ELR (cell line): ENCODE results near the gene RB1.

Source experiments
- DNase-seq: peaks from one replicate; pipeline ENCODE4 v3.0.0-alpha.2; 2015; ENCODE audit warnings: low read depth

The RB1 gene

DNA sequence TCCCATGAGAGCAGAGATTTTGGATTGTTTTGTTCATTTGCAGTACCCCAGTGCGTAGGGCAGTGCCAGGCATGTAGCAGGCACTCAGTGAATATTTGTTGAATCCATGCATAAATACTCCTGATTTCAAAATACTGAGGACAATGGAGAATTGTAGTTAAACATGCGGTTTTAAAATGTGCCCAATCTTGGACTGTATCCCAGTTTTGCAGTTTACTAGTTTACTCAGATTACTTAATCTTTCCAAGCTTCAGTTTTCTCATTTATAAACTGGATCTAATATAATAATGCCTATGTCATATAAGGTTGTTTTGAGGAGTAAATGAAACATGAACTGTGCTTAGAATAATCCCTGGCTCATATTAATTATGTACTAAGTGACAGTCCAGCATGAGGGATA lies 190.3 kb downstream of the RB1 start:
- DNase-seq: peak; percentile 6

DNA sequence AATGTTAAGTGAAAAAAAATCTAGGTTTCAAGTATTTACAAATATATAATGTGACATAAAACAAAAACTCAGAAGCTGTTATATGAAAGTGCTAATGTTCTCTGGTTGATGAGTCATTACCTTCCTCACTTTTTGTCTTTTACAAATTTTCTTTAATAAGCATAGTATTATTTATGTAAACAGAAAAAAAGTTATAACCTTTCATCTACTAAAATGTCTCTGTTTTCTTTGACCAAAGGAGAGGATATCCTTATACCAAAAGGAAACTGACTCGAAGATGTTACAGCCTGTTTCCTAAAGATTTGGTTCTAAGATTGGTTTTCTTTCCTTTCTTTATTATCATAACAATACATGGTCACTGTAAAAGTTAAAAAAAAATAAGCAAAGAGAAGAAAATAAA lies 191.3 kb downstream of the RB1 start:
- DNase-seq: no peak

DNA sequence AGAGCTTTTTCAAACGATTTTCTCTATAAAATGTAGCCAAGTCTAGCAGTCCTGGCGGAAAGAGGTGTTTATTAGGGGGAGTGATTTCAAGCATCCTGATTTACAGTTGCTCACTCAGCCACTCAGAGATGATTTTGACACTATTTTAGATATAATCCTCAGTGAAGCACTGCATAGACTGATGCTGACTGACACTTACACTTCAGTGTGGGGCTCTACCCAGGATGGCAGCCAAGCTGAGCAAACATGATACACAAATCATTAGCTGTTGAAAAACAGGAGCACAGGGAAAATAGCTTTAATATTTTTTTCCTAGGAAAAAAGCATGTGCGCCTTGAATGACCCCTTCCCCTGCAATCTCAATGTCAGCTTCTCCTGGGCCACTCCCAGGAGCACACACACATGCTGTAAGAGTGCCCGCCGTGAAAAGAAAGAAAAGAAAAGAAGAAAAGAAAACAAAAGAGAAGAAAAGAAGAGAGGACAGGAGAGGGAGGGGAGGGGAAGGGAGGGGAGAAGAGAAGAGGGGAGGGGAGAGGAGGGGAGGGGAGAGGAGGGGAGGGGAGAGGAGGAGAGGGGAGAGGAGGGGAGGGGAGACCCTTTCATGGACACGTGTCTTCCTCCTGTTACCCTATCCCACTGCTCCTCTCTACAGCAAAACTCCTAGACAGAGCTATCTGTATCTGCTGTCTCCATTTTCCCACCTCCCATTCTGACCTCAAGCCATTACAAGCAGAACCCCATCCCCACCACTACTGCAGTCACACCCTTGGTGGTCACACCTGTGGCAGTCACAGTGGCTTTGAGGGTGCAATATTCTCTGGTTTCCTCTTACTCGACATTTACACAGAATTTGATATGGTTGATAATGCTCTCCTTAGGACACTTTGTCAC lies 193.0 kb downstream of the RB1 start:
- DNase-seq: no peak

DNA sequence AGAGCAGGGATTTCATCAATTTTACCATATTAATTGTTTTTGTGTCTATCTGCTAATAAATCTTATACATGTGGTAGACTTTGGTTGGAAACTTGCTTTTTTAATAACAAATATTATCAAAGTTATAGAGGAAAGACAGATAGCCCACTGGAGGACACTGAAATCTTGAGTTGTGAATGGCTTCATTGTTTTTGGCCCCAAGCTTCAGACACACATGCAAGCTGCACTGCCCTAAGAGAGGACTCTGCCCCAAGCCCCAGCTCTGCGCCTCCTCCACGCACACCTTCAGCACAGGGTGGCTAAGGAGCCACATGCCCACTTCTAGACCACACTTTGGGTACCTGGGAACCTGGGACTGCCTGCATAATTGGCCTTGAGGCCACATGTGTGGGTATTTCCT lies 194.1 kb downstream of the RB1 start:
- DNase-seq: no peak

DNA sequence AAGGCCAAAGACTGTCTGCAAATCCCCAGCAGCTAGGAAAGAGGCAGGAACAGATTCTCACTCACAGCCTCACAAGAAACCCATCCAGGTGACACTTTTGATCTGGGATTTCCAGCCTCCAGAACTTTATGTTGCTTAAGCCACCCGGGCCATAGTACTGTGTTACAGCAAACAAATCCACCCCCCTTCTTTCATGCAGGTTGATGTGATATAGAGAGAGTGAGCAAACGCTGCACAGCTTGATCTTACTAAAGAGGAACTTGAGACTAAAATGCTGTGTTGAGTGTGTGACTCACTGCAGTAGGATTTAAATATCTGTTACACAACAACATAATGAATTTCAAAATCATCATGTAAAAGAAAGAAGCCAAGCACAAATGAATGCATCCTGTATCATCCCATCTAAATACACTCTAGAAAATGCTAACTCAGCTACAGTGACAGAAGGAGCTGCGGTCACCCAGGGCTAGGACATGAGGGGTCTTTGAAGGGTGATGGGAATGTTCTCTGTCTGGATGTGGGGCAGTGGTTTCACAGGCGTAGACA lies 197.2 kb downstream of the RB1 start:
- DNase-seq: peak; percentile 85

DNA sequence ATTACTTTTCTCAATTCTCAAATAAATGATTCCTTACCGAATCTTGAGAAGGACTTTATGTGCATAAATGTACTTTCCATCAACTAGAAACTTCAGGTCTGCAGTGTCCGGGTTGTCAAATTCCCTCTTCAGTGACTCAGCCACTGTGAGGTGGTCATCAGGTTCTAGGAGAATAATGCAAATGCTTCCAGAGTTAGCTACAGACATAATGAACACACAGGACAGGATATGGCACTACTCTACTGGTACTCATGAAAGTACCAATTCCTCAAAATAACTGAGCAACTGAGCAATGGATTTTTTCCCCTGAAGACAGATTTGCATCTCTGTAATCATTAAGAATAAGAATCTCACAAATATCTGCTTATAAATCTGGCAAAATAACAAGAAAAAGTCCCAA lies 198.2 kb downstream of the RB1 start:
- peak; percentile 46 for DNase-seq

DNA sequence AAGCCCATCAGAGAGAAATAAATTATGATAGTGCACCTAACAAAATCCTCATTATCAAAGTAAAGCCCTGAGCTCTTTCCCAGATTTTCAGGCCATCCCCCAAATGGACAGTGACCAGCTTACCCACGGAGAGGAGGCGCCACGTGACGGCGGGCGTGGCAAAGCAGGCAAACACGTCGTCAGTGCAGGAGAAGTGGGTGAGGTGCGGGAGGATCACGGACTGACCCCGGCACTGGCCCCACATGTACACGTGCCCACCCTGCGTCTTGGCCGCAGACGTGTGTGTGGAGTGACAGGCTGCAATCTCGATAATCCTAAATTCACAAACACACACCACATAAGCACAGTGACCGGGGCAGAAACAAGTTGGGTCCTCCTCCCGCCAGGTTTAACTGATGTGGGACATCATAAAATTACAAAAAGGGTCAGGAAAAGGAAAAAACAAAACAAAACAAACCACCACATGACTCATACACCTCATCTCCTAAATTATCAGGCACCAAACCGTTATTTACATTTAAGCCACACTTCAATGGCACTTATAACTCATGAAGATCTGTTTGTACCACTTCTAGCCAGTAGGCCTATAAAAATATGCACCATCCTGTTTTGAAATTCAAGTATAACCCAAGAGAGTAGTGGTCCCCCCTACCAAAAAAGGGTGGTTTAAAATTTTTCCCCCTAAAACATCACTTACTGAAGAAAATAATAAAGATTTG lies 199.2 kb downstream of the RB1 start:
- no peak for DNase-seq

DNA sequence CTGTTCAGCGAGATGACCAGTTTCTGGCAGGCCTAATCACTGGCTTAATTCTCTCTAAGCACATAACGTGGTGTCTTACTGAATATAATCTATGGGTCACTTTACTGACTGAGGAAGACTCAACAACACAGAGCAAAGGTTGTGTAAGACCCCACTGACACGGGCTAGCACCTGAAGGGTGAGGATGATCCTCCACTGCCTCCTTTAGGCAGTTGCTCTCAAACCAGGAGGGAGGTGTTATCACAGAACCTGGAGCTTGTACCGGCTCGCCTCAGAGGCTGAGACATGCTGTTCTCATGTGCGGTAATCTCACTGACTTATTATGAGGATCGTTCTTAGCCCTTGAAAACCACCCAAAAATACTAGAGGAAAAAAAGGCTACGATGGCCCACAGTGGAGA lies 201.1 kb downstream of the RB1 start:
- DNase-seq: no peak

DNA sequence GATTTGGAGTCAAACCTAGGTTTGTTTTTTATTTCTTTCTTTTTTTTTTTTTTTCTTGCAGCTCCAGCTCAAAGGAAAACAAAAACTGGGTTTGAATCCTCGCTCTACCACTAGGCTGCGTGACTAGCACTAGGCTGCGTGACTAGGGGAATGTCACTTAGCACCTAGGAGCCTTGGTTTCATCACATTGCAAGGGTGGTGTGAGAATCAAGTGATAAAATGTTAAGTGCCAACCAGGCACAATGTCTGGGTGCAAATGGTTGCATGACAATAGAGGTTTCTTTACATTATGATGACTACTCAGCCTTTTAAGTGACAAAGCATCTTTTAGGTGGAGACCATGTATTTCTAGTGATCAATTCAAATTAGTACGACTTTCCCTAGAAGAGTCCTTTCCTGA lies 201.5 kb downstream of the RB1 start:
- DNase-seq: no peak

DNA sequence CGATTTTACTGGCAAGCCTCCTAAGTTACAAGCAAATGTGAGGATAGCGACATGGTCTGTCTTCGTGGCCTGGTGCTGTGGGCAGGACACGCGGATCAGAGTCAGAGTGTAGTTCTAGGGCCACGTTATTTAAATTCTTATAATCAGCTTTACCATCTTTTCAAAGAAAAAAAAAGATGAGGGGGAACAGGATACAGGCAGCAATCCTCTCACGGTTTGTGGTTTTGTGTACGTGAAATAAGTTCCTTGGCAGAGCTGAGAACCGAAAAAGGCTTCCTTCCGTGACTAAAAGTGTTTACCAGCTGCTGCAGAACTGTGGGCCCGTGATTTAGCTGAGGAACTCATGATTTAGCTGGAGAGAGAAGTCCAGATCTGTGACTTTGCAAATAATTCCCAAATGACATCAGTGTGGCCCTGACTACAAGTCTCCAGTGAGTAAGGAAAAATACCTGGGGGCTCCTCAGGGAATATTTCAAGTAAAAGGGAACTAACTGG lies 202.1 kb downstream of the RB1 start:
- DNase-seq: no peak

DNA sequence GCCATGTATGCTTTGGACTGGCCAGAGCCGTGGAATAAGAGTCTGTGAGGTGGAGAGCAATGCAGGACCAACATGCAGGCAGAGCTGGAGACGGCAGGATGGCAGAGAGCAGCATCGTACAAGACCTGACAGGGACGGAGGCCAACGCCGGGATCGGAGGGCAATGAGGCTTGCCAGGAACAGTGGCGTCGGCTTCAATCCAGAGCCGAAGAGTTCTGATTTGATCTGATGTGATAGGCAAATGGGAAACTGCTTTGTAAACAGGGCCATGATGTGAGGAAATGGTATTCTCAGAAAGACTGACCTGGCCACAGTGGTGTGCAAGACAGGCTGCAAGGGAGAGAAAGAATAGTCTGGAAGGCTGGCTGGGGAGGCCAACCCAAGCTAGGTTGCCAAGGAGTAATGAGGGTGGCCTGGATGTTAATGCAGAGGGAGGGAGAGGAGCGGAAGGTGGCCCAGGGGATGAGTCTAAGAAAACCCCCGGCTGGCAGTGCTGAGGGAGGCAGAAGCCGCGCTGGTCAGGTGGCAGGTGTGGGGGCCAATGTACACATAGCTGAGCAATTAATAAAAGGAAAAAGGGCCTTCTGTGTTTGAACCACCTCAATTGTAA lies 202.6 kb downstream of the RB1 start:
- no peak for DNase-seq

DNA sequence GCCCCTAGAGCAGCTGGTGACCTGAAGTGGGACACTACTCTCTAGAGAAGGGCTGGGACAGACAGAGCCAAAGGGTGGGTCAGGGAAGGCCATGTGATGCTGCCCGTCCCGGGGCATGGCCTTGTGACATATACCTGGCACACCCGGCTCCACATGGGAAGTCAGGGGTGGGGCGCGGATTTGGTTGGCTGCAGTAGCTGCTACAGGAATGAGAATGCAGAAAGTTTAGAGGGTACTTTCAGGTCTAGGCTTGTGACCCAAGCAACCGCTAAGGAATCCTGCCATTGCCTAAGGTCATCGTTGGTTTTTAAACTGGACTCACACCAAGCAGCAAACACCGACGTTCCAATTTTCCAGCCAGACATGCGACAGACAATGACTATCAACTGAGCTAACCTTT lies 203.5 kb downstream of the RB1 start:
- DNase-seq: no peak

DNA sequence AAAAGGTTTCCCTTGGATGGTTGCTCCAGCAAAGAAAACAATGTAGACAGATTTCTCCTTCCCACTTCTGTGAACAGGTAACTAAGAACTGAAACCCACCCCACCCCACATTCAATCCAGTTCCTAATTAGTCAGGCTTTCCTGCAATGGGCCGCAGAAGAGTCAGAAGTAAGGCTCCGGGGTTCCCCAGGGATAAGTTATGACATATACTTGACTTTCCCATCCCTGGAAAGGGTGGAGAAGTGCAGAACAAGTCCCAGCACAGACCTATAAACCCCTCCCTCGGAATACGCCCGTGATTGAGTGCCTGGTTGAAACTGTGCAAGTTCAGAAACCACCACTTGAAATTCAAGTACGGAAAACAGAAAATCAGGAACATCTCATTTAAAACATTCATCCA lies 204.5 kb downstream of the RB1 start:
- no peak for DNase-seq

DNA sequence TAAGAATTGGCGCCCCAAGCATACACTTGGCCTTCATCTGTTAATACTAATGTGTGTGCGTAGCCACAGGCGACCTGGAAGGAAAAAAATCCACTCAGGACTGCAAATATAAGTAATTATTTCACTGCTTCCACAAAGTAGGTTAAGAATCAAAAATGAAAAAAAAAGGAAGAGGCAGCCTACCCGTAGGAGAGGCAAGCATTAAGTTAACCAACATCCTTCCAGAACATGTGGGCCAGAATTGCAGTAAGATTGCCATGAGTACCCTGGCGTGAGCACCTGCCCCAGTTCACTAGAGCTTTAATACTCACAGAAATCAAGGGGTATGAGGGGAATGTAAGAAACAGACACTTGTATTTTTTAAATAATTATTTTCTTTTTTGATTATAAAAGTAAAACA lies 207.1 kb downstream of the RB1 start:
- DNase-seq: no peak

DNA sequence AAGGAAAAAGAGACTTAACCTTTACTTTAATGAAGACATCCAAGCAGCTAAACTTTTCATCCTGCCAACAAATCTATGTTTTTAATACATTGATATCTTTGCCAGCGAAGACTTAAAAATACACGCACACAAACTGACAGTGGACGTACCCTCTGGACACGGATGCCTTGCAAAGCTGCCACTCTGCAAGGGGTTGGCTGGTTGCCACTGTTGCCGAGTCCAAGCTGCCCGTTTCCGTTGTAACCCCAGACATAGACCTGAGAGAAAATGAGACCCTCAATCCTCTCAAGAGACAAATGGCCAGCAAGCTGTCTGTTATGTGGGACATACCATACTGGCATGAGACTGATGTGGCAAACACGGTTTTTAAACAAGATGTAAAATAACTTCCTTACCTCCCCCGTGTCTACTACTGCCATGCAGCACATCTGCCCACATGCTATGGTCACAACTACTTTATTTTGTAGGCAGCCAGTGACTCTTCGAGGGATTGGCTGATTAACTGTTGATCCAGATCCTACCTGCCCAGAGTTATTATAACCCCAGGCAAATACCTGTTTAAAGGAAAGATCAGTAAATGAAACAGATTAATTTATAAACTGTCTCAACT lies 208.2 kb downstream of the RB1 start:
- DNase-seq: no peak

DNA sequence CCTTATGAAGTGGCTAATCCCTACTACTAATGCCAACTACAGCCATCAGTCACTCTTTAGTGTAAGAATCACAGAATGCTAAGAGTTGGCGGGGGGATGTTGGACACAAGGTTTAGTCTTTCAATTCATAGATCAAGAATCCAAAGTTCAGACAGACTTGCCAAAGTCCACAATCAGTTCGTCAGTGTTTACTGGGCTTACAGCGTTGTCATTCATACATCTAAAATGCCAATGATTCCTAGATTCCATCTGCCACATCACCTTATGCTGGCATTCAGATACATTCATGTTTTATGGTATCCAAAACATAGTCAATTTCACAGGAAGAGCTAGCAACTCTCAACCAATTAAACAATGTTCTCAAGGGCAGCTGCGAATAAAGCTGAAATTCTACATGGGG lies 211.2 kb downstream of the RB1 start:
- DNase-seq: no peak

DNA sequence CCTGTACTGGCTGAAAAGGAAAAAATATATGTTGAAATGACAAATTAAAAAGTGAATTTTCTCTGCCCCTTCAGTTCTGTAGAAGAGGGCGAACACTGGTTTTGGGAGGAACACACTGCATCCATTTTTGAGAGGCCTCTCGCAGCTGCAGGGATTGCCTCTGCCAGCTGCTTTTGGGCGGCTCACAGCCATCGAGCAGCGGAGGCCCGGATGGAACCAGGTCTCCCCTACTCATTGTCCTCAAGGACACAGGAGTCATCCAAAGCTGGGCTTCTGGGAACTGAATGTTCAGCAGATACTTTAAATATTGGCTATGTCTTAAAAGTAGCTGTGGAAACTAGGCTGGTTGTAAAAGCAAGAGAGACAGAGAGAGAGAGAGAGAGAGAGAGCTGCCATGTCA lies 212.2 kb downstream of the RB1 start:
- no peak for DNase-seq

DNA sequence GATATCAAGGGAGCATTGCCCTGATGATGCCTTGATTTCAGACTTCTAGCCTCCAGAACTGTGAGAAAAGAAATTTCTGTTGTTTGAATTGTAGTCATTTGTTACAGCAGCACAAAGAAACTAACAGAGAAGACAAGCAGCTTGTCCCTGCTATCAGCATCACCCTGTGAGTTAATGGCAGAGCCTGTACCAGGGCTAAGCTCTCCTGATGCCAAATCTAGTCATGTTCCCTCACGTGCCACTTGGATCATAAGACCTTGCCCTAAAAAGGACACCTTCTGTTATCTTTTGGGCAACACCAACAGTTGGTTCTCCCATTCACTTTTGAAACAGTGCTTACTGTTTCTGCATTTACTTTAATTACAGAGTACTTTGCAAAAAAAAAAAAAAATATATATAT lies 214.5 kb downstream of the RB1 start:
- DNase-seq: no peak

DNA sequence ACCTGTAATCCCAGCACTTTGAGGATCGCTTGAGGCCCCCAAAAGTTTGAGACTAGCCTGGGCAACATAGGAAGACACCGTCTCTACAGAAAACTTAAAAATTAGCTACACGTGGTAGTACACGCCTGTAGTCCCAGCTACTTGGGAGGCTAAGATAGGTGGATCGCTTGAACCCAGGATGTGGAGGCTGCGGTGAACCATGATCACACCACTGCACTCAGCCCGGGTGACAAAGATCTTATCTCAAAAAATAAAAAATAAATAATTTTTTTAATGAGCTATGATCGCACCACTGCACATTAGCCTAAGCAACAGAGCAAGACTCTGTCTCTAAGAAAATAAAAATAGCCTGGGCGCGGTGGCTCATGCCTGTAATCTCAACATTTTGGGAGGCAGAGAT lies 222.7 kb downstream of the RB1 start:
- DNase-seq: no peak

DNA sequence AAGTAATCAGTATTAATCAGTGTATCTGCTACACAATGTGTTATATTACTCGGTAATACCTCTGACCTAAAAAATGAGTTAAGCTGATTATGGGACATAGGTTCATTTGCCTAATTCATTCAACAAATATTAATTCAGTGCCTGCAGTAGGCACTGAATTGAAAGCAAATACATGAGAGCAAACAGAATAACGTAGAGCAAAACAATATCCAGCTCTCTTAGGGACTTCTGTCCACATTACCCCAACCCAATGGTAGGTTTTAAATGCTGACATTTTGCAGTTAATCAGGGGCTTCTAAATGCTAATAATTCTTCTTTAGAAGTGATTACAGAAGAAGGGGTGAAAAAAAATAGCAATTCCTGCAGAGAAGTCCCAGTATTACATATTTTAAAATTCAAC lies 224.4 kb downstream of the RB1 start:
- DNase-seq: no peak

DNA sequence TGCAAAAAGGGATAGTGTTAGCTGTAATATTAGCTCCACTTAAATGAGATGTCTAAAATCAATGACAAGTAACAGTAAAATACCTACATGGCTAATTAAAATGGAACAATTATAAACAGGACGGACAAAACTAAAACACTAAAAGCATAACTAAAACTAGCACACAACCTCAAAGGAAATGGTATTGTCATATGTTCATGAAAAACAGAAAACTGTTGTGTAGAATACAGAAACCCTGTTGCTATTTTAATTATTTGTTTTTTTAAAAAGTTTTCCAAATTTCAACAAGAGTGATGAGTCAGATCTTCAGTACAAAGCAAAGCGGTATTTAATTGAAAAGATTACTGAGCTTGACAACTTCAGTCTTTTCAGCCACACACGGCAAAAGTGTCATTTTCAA lies 225.2 kb downstream of the RB1 start:
- DNase-seq: no peak

DNA sequence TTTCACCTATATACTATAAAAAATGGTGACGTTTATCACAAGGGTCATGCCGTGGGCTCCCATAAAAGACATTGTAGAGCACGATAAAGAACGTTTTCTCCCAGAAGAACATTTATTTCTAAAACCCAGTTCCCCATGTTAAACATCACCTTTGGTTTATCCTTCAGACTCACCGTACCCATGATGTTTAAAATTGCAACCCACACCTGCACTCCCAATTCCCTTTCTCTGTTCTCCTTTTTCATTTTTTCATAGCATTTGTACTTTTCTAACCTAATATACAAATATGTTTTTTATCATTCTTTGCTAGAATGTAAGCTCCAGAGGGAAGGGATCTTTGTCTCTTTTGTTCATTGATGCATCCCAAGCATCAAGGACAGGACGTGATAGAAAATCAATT lies 227.3 kb downstream of the RB1 start:
- DNase-seq: no peak
